Inferior parietal cortex (tissue), 1 donor: ENCODE data around the gene EML5.

Source experiments
- DNase-seq: peaks from one replicate; pipeline ENCODE4 v3.0.0-alpha.2; 2016; ENCODE audit errors: extremely low spot score

The EML5 gene

DNA sequence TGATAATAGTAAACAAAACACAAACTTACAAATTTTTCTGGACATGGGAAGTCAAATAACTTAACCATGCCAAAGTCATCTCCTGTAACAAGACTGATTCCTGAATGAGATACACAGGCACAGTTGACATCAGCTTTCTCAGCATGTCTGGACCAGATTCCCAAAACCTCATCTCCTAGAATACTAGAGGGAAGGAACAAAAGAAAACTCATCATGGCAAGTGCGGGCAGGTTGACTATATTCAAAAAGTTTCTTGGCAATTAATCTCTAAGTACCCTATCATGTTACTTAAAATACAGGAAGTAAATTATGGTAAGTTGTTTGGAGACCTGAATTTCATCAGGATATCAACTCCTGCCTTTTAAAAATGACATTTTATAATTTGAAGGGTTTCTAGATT lies 176.1 kb downstream of the EML5 start:
- no peak for DNase-seq

DNA sequence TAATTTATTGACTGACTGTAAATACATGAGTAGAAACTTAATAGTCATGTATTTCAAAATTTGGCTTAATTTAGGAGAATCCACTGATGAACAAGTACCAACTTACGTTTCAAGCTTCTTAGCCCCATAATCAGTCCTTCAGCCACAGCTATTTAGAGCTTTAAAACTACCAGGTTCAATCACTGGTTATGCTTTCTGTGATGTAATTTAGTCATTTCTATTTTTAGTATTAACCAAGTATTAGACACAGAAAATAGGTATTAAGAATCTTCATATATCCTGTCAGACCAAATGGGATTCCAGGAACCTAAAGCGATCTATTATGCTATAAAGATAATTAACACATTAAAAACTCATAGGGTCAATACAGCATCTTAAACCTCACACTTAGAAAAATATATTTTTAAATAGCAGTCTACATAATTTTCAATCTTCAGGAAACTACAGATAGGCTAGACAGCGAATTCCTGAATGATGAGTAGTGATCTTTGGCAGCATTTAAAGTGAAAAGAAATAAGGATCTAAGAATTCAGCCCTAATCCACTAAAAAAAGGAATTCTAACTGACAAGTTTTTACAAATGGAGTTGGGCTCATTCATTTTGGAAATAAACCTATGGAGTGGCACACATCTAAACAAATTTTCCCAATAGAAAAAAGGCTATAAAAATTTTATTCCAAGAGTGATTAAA lies 178.4 kb downstream of the EML5 start:
- no peak for DNase-seq

DNA sequence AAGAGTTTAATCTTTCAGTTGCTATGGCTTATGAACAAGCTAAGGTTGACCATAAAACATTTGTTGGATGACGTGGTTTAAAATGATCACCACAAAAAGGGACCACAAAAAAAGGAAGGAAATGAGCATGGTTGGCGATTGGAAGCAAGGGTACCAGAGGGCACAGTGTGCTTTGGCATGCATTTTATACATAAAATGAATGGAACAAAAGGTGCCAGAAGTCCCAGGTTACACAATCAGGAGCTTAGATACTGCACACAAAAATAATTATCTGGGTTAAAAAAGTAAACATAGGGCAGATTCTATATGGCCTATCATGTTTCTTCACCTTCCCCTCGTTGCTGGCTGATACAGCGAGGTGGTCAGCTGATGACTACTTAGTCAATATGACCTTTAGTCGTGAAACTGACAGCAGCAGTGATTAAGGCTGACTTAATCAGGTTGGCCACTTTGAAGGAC lies 179.2 kb downstream of the EML5 start:
- no peak for DNase-seq

DNA sequence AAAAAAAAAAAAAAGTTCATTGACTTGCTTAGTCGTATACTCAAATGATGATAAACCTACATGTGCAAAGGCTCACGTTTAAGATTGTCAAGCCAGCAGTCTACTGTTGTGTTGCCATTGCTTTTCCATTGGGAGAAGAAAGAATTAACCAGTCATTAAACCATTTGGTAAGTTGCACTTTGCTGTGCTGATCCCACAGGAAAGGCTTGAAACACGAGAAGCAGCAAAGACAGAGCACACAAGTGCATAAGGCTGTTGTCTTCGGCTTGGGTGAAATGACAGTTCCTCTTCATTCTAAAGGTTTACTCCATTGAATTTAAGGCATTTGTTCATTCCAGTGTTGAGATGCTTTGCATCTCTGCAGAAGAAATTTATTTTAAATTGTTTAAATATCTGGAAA lies 179.8 kb downstream of the EML5 start:
- DNase-seq = no peak

GRCh38 chr14:88611878-88612277 lies 180.9 kb downstream of the EML5 start:
- DNase-seq = no peak

GRCh38 chr14:88607829-88608228 lies 184.9 kb downstream of the EML5 start:
- no peak for DNase-seq

DNA sequence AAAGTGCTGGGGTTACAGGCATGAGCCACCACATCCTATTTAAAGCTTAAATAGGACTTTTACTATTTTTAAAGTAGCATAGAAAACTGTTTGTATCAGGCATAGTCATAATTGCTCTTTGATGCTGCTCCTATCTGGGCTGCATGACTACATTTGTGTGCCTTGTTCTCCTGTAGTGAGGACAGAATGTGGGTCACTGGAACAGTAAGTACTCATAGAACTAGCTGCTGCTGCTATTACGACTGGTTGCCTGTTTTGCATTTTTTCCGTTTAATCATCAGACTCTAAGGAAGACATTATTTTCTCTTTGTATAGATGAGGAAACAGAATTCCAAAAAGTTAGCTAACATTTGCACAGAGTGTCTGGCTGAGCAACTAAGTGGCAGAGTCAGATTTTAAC lies 187.2 kb downstream of the EML5 start:
- no peak for DNase-seq

DNA sequence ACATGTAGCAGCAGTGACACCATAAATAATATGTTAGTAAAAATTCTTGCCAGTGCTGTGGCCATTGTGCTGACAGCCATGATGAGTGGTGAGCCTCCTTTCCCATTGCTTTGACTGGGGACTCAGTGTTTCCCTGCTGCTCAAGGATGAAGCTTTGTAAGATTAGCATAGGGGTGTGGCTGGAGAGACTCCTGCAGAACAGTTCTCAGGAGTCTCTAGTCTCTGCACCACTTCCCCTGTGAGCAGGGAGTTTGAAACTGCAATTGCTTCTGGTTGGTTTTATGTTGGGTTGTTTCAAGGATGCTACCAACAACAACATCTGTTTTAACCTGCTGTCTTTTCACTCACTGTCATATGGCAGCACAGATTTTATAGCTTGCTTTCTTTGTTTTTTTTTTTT lies 188.5 kb downstream of the EML5 start:
- no peak for DNase-seq

DNA sequence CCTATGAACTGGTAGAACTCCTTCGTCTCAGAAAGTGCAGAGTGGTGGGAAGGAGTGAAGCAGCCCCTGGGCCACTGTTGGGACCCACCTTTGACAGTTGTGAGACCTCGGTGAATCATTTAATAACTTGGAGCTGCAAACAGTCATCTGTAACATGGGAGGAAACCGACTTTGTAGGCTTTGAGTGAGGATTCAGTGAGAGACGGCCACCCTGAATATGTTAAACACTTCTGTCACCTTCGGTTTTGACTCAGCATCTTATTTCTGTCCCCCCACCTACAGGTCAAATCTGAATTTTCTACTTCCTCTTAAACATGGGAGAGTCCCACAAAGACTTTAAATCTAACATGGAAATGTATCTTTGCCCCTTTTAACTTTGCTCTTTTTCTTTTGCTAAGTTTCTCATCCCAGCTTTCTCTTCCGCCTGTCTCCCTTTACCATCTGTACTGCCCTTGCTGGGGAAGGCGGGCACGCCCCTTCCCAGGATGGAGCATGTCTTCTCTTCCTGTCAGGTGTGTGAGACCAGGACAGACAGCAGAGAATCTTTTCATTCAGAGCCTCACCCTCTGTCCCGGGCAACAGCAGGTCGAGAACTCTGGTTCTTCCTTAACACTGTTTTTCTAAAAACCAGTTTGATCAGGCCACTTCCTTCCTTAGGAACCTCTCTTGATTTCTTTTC lies 192.9 kb downstream of the EML5 start:
- no peak for DNase-seq

DNA sequence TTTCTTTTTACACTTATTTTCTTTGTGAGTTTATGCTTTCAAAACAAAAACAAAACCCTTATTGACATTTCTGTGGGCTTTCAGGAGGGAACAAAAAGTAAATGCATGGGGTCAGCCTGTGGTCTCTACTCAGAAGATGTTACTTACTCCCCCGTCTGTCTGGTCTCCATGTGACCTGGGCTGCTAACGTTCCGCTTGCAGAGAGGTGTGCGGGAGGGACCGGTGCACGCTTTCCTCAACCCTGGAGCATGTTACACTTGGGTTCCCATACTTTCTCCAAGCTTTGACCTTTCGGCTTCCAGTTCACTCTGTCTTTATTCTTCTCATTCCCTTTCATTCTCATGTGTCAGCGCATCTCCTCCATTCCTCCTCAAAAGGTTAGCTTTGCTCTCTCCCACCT lies 193.4 kb downstream of the EML5 start:
- DNase-seq = no peak

DNA sequence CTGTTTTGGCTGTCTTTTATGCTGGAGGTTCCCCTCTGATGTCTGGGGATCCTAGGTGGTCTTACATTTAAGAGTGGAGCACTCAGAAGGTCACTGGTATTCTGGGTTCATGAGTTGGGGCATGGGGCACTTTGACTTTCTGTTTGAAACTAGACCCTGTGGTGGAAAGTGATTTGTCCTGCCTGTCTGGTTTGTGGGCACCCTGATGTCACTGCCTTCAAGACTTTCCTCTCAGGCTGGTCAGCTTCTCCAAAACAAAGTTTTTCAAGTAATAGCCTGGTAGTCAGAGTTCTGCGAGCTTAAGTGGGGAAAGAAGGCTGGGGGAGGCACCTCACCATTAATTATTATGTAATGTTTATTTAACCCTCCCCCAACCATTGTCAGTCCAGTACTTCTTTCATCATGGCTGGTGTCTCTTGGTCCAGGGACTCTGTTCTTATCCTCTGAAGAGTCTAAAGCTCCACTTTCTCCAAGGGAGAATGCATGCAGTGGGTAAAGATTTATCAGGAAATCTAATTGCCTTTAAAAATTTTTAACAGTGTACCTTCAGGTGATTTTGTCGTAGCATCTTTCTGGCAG lies 194.6 kb downstream of the EML5 start:
- DNase-seq = no peak

DNA sequence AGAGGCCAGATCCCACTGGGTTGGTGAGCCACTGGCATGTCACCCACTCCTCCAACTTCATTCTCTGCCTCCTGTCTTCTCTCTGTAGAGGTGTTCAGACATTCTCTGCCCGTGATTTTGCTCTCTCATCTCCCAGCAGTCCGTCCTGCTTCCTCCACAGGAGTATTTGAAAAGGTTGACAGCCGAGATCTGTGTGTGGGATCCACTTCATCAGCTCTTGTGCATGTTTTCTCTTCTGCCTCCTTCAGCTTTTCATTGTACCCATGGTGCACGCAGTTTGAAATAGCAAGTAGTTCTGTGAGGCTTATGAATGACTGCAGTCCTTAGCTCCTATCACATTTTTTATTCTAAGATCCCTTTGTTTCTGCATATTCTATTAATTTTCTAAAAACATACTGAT lies 195.2 kb downstream of the EML5 start:
- DNase-seq = no peak

DNA sequence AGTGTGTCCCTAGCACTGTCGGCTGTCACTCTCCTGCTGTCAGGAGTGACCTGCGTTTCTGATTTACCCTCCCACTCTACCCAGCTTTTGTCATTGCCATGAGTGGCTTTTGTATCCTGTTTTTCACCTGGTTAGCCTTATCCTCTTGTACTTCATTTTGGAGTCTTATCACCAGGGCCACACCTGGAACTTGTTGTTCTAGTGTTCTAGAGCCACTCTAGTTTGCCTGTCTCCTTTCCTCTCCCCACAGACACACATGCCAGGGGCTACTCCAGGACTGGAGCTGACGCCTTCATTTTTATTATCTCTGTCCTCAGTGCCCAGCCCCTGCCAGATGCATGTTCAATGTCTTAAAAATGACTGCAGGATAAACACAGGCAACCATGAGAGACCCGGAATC lies 195.7 kb downstream of the EML5 start:
- DNase-seq = no peak

DNA sequence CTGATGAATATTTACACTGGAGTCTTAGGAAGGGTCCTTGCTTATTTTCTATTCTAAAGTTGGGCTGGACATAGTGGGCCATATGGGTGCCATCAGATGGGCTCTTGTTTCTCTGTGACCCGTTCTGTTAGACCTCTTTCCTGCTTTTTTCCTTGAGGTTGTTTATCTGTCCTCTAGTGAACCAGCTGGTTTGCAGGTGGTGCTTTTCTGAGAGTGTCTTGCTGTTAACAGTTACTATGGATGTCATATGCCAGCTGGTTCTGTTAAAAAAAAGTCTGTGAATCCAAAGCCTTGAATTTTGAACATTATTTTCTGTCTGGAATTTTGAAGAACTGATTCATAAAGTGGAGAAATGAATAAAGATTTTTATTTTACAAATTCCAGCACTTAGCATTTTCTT lies 200.7 kb downstream of the EML5 start:
- no peak for DNase-seq

DNA sequence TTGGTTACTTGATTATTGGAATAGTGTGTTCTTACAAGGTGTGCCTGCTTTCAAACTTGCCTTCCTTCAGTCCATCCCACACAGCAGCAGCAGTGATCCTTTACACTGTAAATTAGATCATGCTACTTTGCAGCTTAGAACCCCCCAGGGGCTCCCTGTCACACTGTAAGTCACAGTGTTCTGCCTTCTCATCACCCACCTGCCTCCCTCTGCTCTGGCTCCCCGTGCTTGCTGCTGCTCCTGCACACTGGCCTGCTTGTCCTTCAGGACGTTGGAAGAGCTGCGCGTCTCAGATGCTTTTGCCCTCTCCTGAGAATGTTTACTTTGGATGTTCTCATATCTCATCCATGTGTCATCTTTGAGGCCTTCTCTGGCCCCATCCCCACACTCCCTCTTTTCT lies 202.6 kb downstream of the EML5 start:
- no peak for DNase-seq

- DNase-seq = no peak
Observed at GRCh38 chr14:88588081-88588480, 204.7 kb downstream of the EML5 start.

GRCh38 chr14:88584451-88584850 lies 208.3 kb downstream of the EML5 start:
- DNase-seq = no peak

GRCh38 chr14:88576222-88576621 lies 216.5 kb downstream of the EML5 start:
- DNase-seq = no peak

DNA sequence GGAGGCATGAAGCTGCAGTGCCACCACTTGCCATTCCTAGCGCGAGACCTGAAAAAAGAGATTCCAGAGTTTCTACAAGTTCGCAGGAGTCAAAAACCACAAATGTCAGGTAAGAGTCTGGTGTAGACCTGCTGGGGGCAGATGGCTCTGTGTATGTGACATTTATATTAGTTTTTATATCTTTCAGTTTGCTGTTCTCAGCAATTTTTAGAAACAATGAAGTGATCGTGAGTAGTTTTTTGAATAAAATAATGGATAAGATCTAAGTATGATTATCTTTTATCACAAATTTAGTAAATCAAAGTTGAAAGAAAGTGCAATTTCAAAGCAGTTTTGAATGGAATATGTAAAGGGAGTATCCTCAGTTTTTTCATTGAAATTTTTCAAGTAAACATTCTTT lies 220.6 kb downstream of the EML5 start:
- no peak for DNase-seq

DNA sequence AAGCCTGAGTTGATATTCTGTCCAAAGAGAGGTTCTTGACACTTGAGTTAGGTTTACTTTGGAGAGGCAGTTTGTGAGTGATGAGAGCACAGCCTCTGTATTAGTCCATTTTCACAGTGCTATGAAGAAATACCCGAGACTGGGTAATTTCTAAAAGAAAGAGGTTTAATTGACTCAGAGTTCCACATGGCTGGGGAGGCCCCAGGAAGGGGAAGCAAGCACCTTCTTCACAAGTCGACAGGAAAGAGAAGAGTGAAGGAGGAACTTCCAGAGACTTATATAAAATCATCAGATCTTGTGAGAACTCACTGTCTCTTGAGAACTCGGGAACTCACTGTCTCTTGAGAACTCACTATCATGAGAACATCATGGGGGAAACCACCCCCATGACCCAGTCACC lies 224.6 kb downstream of the EML5 start:
- DNase-seq = no peak

- DNase-seq = no peak
Observed at GRCh38 chr14:88565427-88565826, 227.3 kb downstream of the EML5 start.

- DNase-seq = no peak
Observed at GRCh38 chr14:88563845-88564244, 228.9 kb downstream of the EML5 start.
